A673 (cell line): ENCODE results near the gene SPPL2B. TPM values are rescaled to one million over a fixed set of nuclear protein-coding genes. Genes with fewer than 3 reads are reported as not detected.
A peak's percentile ranks its signal among the peaks of the same experiment; 100 is the strongest.

Source experiments
- BruUV-seq: library from RNA; stranded (reverse); fragments of 400-500 nt; replicated peaks from 2 replicates; lab custom pipeline; 2021; lab: Mats Ljungman, UMichigan
- CTCF ChIA-PET: fragments of 300-600 bp; sonication (Branson Sonifier 250); formaldehyde crosslinking; loops from one replicate; lab custom pipeline; 2022; ENCODE audit warnings: antibody characterized with exemption; lab: Charles Lee
- POLR2A ChIA-PET: fragments of 300-600 bp; sonication (Branson Sonifier 250); formaldehyde crosslinking; loops from one replicate; lab custom pipeline; 2022; ENCODE audit warnings: antibody characterized with exemption; ENCODE audit not compliant: low non-redundant PET; lab: Charles Lee
- DNase-seq: peaks from one replicate; pipeline ENCODE4 v3.0.0-alpha.2; 2015; ENCODE audit warnings: low spot score
- H3K27ac ChIP-seq: fragments of 200-600 bp; sonication (generic); 2 replicates; pipeline ENCODE4 v1.5.1; 2016; ENCODE audit warnings: mixed run types, low read depth, mild to moderate bottlenecking, mixed read lengths, antibody characterized with exemption, low read length; ENCODE audit not compliant: poor library complexity, severe bottlenecking
- H3K27me3 ChIP-seq: fragments of 200-600 bp; sonication (generic); replicated peaks from 2 replicates; pipeline ENCODE4 v1.6.1; 2017; ENCODE audit warnings: mixed run types, low read depth, mild to moderate bottlenecking, mixed read lengths, antibody characterized with exemption, low read length; ENCODE audit not compliant: insufficient read depth, poor library complexity
- H3K36me3 ChIP-seq: fragments of 200-600 bp; sonication (generic); 2 replicates; pipeline ENCODE4 v1.6.1; 2016; ENCODE audit warnings: mixed run types, mild to moderate bottlenecking, mixed read lengths, antibody characterized with exemption, low read length; ENCODE audit not compliant: insufficient read depth, poor library complexity, severe bottlenecking
- H3K4me1 ChIP-seq: fragments of 200-600 bp; sonication (generic); 2 replicates; pipeline ENCODE4 v1.6.1; 2017; ENCODE audit warnings: mixed run types, mild to moderate bottlenecking, mixed read lengths, antibody characterized with exemption, low read length; ENCODE audit not compliant: insufficient read depth, poor library complexity, severe bottlenecking
- H3K4me3 ChIP-seq: fragments of 200-600 bp; sonication (generic); 2 replicates; pipeline ENCODE4 v1.5.1; 2016; ENCODE audit warnings: low read depth, mixed run types, mild to moderate bottlenecking, mixed read lengths, low read length; ENCODE audit not compliant: poor library complexity, severe bottlenecking
- H3K9me3 ChIP-seq: fragments of 200-600 bp; sonication (generic); 2 replicates; pipeline ENCODE4 v1.6.1; 2016; ENCODE audit warnings: mixed run types, low read depth, mild to moderate bottlenecking, mixed read lengths, antibody characterized with exemption, low read length; ENCODE audit not compliant: poor library complexity, severe bottlenecking
- CTCF ChIP-seq: fragments of 300-800, 200-600 bp; sonication (generic); conservative IDR thresholded peaks from 2 replicates; pipeline ENCODE4 v1.5.1; 2017; ENCODE audit warnings: low read depth, mild to moderate bottlenecking, antibody characterized with exemption, low read length, moderate library complexity, mixed read lengths
- EZH2 ChIP-seq: fragments of 200-600 bp; sonication (generic); IDR thresholded peaks from 2 replicates; pipeline ENCODE4 v1.6.1; 2017; ENCODE audit warnings: borderline replicate concordance, low read depth, mild to moderate bottlenecking, mixed read lengths, antibody characterized with exemption, low read length; ENCODE audit not compliant: poor library complexity, severe bottlenecking
- intact Hi-C: fragments of 100-400 bp; cut with micrococcal nuclease; formaldehyde crosslinking; loops from one replicate; pipeline ENCODE4 v1.10.0; 2022; ENCODE audit not compliant: unreplicated experiment
- total RNA-seq: library from RNA; stranded (reverse); gene quantifications from 2 replicates; pipeline ENCODE4 v1.2.3, GENCODE V29; 2021

Gene SPPL2B
- total RNA-seq, 1 experiment from 2014 or later = 86.8 TPM

DNA sequence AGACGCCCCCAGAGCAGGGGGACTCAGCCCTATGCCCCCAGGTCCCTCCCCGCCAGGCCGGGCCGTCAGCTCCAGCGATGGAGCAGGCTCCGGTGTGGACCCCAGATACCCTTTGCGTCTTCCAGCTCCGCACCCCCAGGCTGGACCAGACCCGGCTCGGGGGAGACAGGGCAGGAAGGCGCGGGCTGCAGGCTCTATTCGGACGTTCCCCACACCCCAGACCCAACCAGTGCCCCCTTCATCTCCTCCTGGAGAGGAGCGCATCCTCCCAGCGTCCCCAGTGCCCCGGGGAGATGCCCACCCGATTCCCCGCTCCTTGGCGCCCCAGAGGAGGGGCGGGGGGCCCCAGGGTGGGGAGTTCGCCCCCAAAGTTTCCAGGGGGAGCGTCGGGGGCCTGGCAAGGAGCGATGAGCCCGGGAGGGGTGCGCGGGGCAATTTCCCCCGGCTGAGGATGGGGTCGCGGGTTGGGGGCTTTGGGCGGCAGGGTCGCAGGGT, 20.9 kb upstream of the SPPL2B start:
- ChIA-PET POLR2A (no interaction called here), CTCF (interaction anchor here (0.5 kb wide), 1 partner anchor 147 kb away, joined by 8 read pairs; no protein-coding TSS in a partner anchor)
- no peak overlapping the region for H3K27ac ChIP-seq
- H3K9me3 ChIP-seq = no peaks in the 10 kb centered on the region
- no peaks in the 10 kb centered on the region for H3K27me3 ChIP-seq
- BruUV-seq = no TSS peak
- peak overlapping the region; percentile 34 for H3K4me3 ChIP-seq
- H3K36me3 ChIP-seq = no peaks in the 10 kb centered on the region
- H3K4me1 ChIP-seq = no peaks in the 10 kb centered on the region
- intact Hi-C loops = no loop called here
- TF ChIP-seq EZH2 = no peak
- no peak for TF ChIP-seq CTCF
- no peak for DNase-seq

GRCh38 chr19:2308114-2308556, 20.3 kb upstream of the SPPL2B start, which contains the start of gene LINGO3:
TSS of gene LINGO3 (minus strand) at chr19:2308154. CDS start at chr19:2291776, 16,378 bp downstream.
- Histone ChIP-seq H3K9me3 (no peaks in the 10 kb centered on the region), H3K36me3 (no peaks in the 10 kb centered on the region), H3K4me3 (peak within 1 kb of the TSS; percentile 34), H3K27me3 (no peaks in the 10 kb centered on the region), H3K4me1 (no peaks in the 10 kb centered on the region), H3K27ac (no peak within 1 kb of the TSS)
- no peak for TF ChIP-seq EZH2
- TF ChIP-seq CTCF = no peak
- DNase-seq = no peak
- ChIA-PET POLR2A (no interaction called here), CTCF (interaction anchor here (0.7 kb wide), 1 partner anchor 20 kb away, joined by 3 read pairs; no protein-coding TSS in a partner anchor)
- intact Hi-C loops = no loop called here
- BruUV-seq = no TSS peak

DNA sequence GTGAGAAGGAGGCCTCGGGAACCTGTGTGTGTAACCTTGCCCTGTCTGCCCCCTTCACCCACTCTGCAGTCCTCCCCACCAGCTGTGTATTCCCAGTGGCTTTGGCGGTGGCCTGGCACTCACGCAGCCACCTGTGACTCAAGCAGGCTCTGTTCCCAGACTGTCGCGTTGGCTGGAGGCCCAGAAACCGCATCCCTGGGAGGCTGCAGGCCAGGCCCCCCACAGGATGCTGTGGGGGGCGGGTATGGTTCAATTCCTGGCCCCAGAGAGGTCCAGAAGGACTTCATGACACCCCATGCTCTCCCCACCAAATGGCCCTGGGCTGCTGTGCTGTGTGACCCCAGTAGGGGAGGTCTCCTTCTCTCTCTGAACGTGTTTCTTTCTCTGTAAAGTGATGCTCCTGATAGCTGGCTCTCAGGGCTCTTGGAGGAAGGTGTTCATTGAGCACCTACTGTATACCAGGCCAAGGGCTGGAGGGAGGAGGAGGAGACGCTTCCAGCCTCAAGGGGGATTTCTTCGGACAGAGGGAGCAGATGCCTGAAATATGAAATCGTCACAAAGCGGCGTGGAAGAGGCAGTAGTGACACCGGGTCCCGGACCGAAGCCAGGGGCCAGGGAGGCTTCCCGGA, 18.6 kb upstream of the SPPL2B start:
- H3K4me1 ChIP-seq = no peaks in the 10 kb centered on the region
- intact Hi-C loops = no loop called here
- no peaks in the 10 kb centered on the region for H3K27me3 ChIP-seq
- H3K4me3 ChIP-seq = no peak overlapping the region
- ChIA-PET CTCF (no interaction called here), POLR2A (no interaction called here)
- H3K27ac ChIP-seq = no peak overlapping the region
- no peaks in the 10 kb centered on the region for H3K36me3 ChIP-seq
- no TSS peak for BruUV-seq
- no peak for DNase-seq
- TF ChIP-seq EZH2 = no peak
- TF ChIP-seq CTCF = no peak
- H3K9me3 ChIP-seq = no peaks in the 10 kb centered on the region
